Measurements from ENCODE around the gene SLC15A3. TPM values are rescaled to one million over a fixed set of nuclear protein-coding genes. Genes with fewer than 3 reads are reported as not detected.

SLC15A3 gene
- total RNA-seq, 1 experiment from 2014 or later: 6.8 TPM

DNA sequence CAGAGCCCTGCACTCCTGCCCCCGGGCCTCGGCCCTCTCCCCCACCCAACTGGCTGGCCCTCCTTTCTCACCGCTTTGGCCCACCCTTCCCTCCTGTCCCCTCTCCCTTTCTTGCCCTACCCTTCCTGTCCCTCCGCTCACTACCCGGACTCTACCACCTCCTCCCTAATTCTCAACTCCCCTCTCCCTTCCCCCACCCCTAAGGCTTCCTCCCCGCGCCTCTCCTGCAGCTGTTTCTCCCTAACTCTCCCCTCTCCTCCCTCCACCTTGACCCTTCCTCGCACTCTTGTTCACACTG, 421 bp downstream of the SLC15A3 start:
- DNase-seq: no peak
- Mint-ChIP-seq H3K4me3 (ENCODE audit: low read depth, unreplicated experiment) (peak overlapping the region; percentile 65), H3K36me3 (ENCODE audit: insufficient read depth, unreplicated experiment) (peaks cover 4% of the 10 kb centered on the region), H3K9me3 (ENCODE audit: low read depth, unreplicated experiment) (no peaks in the 10 kb centered on the region), H3K27ac (ENCODE audit: unreplicated experiment) (no peak overlapping the region), H3K27me3 (ENCODE audit: unreplicated experiment) (peaks cover 1% of the 10 kb centered on the region), H3K4me1 (ENCODE audit: low read depth, unreplicated experiment) (peaks cover 8% of the 10 kb centered on the region)
- no TSS peak for BruUV-seq (replicated peaks)
- CTCF ChIA-PET: no interaction called here
- intact Hi-C loops (cut with micrococcal nuclease; ENCODE audit: unreplicated experiment): no loop called here
- TF ChIP-seq, protein P1, sequence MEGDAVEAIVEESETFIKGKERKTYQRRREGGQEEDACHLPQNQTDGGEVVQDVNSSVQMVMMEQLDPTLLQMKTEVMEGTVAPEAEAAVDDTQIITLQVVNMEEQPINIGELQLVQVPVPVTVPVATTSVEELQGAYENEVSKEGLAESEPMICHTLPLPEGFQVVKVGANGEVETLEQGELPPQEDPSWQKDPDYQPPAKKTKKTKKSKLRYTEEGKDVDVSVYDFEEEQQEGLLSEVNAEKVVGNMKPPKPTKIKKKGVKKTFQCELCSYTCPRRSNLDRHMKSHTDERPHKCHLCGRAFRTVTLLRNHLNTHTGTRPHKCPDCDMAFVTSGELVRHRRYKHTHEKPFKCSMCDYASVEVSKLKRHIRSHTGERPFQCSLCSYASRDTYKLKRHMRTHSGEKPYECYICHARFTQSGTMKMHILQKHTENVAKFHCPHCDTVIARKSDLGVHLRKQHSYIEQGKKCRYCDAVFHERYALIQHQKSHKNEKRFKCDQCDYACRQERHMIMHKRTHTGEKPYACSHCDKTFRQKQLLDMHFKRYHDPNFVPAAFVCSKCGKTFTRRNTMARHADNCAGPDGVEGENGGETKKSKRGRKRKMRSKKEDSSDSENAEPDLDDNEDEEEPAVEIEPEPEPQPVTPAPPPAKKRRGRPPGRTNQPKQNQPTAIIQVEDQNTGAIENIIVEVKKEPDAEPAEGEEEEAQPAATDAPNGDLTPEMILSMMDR (IDR thresholded peaks at IDR 0.05; ENCODE audit: unreplicated experiment): no peak

DNA sequence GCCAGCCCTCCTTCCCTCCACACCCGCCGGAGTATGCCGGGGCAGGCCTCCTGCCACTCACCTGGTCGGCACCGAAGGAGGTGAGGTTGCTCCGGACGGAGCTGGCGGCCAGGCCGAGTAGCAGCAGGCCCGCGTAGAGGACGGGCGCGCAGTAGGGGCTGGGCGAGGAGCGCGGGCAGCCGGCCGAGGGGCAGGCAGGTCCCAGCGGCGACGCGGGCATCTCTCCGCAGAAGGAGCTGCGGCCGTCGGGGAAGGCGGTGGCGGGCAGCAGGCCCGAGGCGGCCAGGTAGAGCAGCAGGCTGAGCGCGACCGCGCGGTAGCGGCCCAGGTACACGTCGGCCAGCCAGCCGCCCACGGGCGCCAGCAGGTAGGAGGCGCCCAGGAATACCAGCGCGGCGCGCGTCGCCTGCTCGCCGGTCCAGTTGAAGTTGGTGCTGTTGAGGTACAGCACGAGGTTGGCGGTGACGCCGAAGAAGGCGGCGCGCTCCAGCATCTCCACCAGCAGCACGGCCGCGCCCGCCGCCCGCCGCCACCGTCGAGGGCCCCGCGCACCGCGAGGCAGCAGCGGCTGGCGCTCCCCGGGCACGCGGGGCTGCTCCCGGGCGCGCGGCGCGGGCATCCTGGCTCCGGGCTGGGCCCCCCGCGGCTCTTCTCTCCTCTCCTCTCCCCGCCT, 907 bp downstream of the SLC15A3 start:
- intact Hi-C loops (cut with micrococcal nuclease; ENCODE audit: unreplicated experiment): no loop called here
- TF ChIP-seq, protein P1 (IDR thresholded peaks at IDR 0.05; ENCODE audit: unreplicated experiment): no peak
- peaks cover 8% of the 10 kb centered on the region for H3K4me1 Mint-ChIP-seq (ENCODE audit: low read depth, unreplicated experiment)
- no TSS peak for BruUV-seq (replicated peaks)
- no peak for DNase-seq
- no peaks in the 10 kb centered on the region for H3K27me3 Mint-ChIP-seq (ENCODE audit: unreplicated experiment)
- CTCF ChIA-PET: no interaction called here
- H3K4me3 Mint-ChIP-seq (ENCODE audit: low read depth, unreplicated experiment): no peak overlapping the region
- no peak overlapping the region for H3K27ac Mint-ChIP-seq (ENCODE audit: unreplicated experiment)
- no peaks in the 10 kb centered on the region for H3K9me3 Mint-ChIP-seq (ENCODE audit: low read depth, unreplicated experiment)
- peaks cover 4% of the 10 kb centered on the region for H3K36me3 Mint-ChIP-seq (ENCODE audit: insufficient read depth, unreplicated experiment)

DNA sequence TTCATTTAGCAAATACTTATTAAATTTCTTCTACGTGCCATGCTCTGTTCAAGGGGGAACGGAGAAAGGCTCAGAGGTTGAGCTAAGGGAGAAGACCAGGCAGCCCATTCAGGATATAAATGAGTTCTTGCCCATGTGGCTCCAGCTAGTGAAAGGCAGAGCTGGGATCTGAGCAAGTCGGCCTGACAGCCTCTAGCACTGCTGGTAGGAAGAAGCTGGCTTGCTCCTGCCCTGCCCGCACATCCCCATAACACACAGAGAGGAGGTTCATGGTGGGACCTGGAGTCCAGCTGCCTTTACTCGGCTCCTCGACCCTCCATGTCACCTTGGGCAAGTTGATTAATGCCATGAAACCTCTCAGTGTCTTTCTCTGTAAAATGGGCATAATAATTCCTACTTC, 2.0 kb downstream of the SLC15A3 start:
- Mint-ChIP-seq H3K4me1 (ENCODE audit: low read depth, unreplicated experiment) (peaks cover 8% of the 10 kb centered on the region), H3K4me3 (ENCODE audit: low read depth, unreplicated experiment) (no peak overlapping the region), H3K27ac (ENCODE audit: unreplicated experiment) (no peak overlapping the region), H3K36me3 (ENCODE audit: insufficient read depth, unreplicated experiment) (peaks cover 4% of the 10 kb centered on the region), H3K9me3 (ENCODE audit: low read depth, unreplicated experiment) (no peaks in the 10 kb centered on the region), H3K27me3 (ENCODE audit: unreplicated experiment) (no peaks in the 10 kb centered on the region)
- DNase-seq: no peak
- intact Hi-C loops (cut with micrococcal nuclease; ENCODE audit: unreplicated experiment): no loop called here
- TF ChIP-seq, protein P1 (IDR thresholded peaks at IDR 0.05; ENCODE audit: unreplicated experiment): no peak
- CTCF ChIA-PET: interaction anchor here (0.5 kb wide), 1 partner anchor 150 kb away, joined by 3 read pairs; no protein-coding TSS in a partner anchor
- no TSS peak for BruUV-seq (replicated peaks)

DNA sequence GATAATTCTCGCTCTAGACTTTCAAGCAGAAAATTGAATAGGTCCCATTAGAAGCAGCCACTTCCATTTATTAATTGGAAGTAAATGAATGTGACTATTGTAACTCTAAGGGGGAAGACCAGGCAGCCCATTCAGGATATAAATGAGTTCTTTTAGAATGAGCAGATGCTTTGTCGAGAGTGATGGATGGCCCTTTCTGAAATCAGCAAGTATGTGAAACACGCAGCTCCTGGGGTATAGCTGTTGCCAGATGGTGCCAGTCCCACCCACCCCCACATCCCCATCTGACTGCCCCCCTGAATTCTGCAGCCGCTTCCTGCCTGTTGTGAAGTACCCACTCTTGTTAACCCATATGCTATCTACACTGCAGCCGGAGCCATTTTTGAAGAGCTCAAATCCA, 3.7 kb downstream of the SLC15A3 start:
- CTCF ChIA-PET: no interaction called here
- Mint-ChIP-seq H3K27ac (ENCODE audit: unreplicated experiment) (no peak overlapping the region), H3K9me3 (ENCODE audit: low read depth, unreplicated experiment) (no peaks in the 10 kb centered on the region), H3K4me3 (ENCODE audit: low read depth, unreplicated experiment) (no peak overlapping the region), H3K36me3 (ENCODE audit: insufficient read depth, unreplicated experiment) (peaks cover 4% of the 10 kb centered on the region), H3K27me3 (ENCODE audit: unreplicated experiment) (no peaks in the 10 kb centered on the region), H3K4me1 (ENCODE audit: low read depth, unreplicated experiment) (peaks cover 10% of the 10 kb centered on the region)
- DNase-seq: no peak
- TF ChIP-seq, protein P1 (IDR thresholded peaks at IDR 0.05; ENCODE audit: unreplicated experiment): no peak
- BruUV-seq (replicated peaks): no TSS peak
- intact Hi-C loops (cut with micrococcal nuclease; ENCODE audit: unreplicated experiment): no loop called here

Measured in Calu3 (cell line).